Measurements from ENCODE around the gene ACTG1. TPM values are rescaled to one million over a fixed set of nuclear protein-coding genes. Genes with fewer than 3 reads are reported as not detected.

ACTG1 gene
- total and polyA plus RNA-seq, 2 of the 13 experiments (the other 11 are each of a cell fraction or from before 2014, with no cell fraction given) = 973 to 1,138 TPM

GRCh38 chr17:81511804-81512561 is 616 bp downstream of the ACTG1 start (continued):
- TF ChIP-seq, protein P1, sequence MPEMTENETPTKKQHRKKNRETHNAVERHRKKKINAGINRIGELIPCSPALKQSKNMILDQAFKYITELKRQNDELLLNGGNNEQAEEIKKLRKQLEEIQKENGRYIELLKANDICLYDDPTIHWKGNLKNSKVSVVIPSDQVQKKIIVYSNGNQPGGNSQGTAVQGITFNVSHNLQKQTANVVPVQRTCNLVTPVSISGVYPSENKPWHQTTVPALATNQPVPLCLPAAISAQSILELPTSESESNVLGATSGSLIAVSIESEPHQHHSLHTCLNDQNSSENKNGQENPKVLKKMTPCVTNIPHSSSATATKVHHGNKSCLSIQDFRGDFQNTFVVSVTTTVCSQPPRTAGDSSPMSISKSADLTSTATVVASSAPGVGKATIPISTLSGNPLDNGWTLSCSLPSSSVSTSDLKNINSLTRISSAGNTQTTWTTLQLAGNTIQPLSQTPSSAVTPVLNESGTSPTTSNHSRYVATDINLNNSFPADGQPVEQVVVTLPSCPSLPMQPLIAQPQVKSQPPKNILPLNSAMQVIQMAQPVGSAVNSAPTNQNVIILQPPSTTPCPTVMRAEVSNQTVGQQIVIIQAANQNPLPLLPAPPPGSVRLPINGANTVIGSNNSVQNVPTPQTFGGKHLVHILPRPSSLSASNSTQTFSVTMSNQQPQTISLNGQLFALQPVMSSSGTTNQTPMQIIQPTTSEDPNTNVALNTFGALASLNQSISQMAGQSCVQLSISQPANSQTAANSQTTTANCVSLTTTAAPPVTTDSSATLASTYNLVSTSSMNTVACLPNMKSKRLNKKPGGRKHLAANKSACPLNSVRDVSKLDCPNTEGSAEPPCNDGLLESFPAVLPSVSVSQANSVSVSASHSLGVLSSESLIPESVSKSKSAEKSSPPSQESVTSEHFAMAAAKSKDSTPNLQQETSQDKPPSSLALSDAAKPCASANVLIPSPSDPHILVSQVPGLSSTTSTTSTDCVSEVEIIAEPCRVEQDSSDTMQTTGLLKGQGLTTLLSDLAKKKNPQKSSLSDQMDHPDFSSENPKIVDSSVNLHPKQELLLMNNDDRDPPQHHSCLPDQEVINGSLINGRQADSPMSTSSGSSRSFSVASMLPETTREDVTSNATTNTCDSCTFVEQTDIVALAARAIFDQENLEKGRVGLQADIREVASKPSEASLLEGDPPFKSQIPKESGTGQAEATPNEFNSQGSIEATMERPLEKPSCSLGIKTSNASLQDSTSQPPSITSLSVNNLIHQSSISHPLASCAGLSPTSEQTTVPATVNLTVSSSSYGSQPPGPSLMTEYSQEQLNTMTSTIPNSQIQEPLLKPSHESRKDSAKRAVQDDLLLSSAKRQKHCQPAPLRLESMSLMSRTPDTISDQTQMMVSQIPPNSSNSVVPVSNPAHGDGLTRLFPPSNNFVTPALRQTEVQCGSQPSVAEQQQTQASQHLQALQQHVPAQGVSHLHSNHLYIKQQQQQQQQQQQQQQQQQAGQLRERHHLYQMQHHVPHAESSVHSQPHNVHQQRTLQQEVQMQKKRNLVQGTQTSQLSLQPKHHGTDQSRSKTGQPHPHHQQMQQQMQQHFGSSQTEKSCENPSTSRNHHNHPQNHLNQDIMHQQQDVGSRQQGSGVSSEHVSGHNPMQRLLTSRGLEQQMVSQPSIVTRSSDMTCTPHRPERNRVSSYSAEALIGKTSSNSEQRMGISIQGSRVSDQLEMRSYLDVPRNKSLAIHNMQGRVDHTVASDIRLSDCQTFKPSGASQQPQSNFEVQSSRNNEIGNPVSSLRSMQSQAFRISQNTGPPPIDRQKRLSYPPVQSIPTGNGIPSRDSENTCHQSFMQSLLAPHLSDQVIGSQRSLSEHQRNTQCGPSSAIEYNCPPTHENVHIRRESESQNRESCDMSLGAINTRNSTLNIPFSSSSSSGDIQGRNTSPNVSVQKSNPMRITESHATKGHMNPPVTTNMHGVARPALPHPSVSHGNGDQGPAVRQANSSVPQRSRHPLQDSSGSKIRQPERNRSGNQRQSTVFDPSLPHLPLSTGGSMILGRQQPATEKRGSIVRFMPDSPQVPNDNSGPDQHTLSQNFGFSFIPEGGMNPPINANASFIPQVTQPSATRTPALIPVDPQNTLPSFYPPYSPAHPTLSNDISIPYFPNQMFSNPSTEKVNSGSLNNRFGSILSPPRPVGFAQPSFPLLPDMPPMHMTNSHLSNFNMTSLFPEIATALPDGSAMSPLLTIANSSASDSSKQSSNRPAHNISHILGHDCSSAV (CRISPR knock-in tag; IDR thresholded peaks at IDR 0.05; ENCODE audit: borderline replicate concordance) = no peak
- TF ChIP-seq, protein P2, sequence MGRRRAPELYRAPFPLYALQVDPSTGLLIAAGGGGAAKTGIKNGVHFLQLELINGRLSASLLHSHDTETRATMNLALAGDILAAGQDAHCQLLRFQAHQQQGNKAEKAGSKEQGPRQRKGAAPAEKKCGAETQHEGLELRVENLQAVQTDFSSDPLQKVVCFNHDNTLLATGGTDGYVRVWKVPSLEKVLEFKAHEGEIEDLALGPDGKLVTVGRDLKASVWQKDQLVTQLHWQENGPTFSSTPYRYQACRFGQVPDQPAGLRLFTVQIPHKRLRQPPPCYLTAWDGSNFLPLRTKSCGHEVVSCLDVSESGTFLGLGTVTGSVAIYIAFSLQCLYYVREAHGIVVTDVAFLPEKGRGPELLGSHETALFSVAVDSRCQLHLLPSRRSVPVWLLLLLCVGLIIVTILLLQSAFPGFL (CRISPR knock-in tag; IDR thresholded peaks at IDR 0.05) = no peak; the same call in 1 of the 2 replicates
- no peak for TF ChIP-seq ZFP37 (CRISPR knock-in tag; IDR thresholded peaks at IDR 0.05; ENCODE audit: borderline replicate concordance)
- TF ChIP-seq ZNF558 (CRISPR knock-in tag; IDR thresholded peaks at IDR 0.05; ENCODE audit: borderline replicate concordance) = no peak
- no peak for TF ChIP-seq ZBTB10 (CRISPR knock-in tag; IDR thresholded peaks at IDR 0.05; ENCODE audit: borderline replicate concordance)
- no peak for TF ChIP-seq RAD51 (IDR thresholded peaks at IDR 0.05; ENCODE audit: borderline replicate concordance)
- TF ChIP-seq NFIB (CRISPR knock-in tag; IDR thresholded peaks at IDR 0.05; ENCODE audit: borderline replicate concordance) = peak; percentile 87; the same call in 1 of the 2 replicates
- TF ChIP-seq SNRNP70 (IDR thresholded peaks at IDR 0.05; ENCODE audit: low read depth, low read length) = no peak
- no peak for TF ChIP-seq CHD2 (IDR thresholded peaks at IDR 0.05; ENCODE audit: low read depth, low read length)
- no peak for TF ChIP-seq PRMT3 (CRISPR knock-in tag; IDR thresholded peaks at IDR 0.05; ENCODE audit: borderline replicate concordance, low read depth)
- TF ChIP-seq ZNF816 (CRISPR knock-in tag; IDR thresholded peaks at IDR 0.05; ENCODE audit: borderline replicate concordance) = no peak
- TF ChIP-seq SRY (CRISPR knock-in tag; IDR thresholded peaks at IDR 0.05) = no peak; the same call in 1 of the 2 replicates
- TF ChIP-seq IRF1 (CRISPR knock-in tag; IDR thresholded peaks at IDR 0.05; ENCODE audit: low read depth) = no peak
- no peak for TF ChIP-seq ZNF484 (CRISPR knock-in tag; IDR thresholded peaks at IDR 0.05; ENCODE audit: borderline replicate concordance, low read depth)
- no peak for TF ChIP-seq TCF7L2 (IDR thresholded peaks at IDR 0.05; ENCODE audit: low read depth, low read length)
- no peak; the same call in 1 of the 2 replicates for TF ChIP-seq ZNF619 (CRISPR knock-in tag; IDR thresholded peaks at IDR 0.05)
